OCI-LY7 (cell line): ENCODE measurements around the gene UGT1A6.
A peak's percentile ranks its signal among the peaks of the same experiment; 100 is the strongest.

Experiments
- CTCF ChIP-seq: fragments of 200-600 bp; sonication (generic); conservative IDR thresholded peaks from 2 replicates; pipeline ENCODE4 v1.5.1; 2014; ENCODE audit warnings: mild to moderate bottlenecking, antibody characterized with exemption, low read length, moderate library complexity, mixed read lengths
- EZH2phosphoT487 ChIP-seq: fragments of 200-600 bp; sonication (generic); IDR thresholded peaks from 2 replicates; pipeline ENCODE4 v1.6.1; 2018; ENCODE audit warnings: low read depth, borderline replicate concordance, mild to moderate bottlenecking, mixed run types, antibody characterized with exemption, low read length, moderate library complexity, mixed read lengths

DNA sequence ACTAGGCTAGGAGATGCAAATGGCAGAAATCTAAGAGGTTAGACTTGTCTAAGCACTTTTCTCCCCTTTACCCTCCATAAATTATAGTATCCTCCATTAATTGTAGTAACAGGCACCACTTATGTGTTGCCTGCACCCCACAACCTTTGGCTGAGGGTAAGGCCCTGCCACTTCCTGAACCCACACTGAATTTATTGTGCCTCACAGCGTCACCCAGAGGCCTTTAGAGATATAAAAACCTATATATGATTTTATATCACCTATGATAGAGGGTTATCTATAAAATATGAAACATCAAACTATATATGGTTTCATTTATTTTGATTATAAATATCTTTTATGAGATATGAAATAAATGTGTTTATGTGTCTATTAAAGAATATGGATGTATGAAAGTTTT is 18.4 kb upstream of the UGT1A6 start:
- TF ChIP-seq CTCF, result peak; percentile 56; the same call in 1 of the 2 replicates
- TF ChIP-seq EZH2phosphoT487, result no peak
